HG03039 (cell line): Measurements from ENCODE around the gene RTN4RL1.

Experiments used
- ATAC-seq: cut with Tn5 transposase; IDR thresholded peaks from one replicate; pipeline ENCODE4 v1.9.1; 2021; ENCODE audit warnings: mild to moderate bottlenecking, moderate library complexity; ENCODE audit not compliant: unreplicated experiment

RTN4RL1 gene

DNA sequence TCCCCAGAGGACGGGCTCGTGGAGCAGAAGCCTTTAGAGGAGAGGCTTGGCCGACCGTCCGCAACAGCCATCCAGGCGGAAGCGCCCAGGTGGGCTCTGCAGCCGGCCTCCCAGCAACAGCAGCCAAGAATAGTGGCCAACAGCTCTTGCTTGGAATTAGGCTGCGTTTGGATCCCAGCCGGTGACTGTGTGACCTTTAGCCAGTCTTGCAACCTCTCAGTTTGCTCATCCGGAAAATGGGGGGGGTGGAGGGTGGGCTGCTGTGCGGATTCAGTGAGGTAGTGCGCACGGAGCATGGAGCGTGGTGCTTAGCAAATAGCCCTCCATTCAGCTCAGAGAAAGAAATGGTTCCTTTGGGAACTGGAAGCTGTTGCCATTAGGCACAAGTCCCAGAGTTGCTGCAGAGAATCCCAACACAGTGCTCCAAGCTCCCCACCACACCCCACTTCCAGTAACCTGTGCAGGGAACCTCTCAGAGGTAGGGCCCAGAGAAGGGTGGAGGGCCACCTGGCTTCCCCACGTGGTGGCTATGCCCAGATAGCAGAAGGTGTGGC, 46.7 kb downstream of the RTN4RL1 start:
- ATAC-seq: no peak

DNA sequence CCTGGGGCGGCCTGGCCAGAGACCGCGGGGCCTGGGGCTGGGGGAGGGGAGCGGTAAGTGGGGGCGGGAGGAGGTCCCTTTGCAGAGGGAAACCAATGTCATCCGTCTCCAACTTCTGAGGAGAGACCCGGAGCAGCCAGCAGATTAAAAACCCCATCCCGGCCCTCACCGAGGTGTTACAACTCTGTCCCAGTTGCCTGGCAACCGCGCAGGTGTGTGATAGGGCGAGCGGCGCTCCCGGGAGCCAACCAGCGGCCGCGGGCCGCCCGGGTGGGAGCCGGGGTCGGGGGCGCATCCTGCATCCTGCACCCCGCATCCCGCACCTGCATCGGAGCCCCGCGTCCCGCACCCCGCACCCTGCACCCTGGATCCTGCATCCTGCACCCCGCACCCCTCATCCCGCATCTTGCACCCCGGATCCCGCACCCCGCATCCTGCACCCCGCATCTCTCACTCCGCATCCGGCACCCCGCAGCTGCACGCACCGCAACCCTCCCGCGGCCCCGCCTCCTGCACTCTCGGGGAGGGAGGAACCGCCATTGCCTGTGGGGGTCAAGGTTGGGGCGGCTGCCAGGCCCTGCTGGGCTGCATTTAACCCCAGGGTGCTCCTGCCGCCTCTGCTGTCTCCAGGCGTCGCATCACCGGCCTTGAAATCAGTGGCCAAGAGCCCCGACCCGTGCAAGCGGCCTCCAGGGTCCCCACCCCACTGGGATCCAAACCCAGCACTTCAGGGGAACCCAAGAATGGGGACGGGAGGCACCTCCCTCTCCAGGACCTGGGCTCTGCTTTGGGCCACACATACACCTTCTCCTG, 47.3 kb downstream of the RTN4RL1 start:
- ATAC-seq: no peak

DNA sequence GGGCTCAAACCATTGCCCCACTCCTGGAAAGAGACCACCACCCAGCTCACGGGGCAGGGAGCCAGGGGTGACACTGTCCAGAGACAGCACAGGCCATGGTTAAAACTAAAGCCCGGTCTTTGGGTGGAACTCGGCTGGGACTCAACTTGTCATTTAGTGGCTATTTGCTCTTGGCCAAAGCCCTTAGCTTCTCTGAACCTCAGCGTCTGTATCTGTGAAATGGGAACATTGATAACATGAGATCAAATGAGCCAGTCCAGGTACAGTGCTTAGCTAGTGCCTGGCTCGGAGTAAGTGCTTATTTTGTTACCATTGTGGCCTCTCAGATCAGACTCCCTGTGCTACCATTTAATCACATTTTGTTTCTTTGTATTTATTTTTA, 48.5 kb downstream of the RTN4RL1 start:
- ATAC-seq: no peak

DNA sequence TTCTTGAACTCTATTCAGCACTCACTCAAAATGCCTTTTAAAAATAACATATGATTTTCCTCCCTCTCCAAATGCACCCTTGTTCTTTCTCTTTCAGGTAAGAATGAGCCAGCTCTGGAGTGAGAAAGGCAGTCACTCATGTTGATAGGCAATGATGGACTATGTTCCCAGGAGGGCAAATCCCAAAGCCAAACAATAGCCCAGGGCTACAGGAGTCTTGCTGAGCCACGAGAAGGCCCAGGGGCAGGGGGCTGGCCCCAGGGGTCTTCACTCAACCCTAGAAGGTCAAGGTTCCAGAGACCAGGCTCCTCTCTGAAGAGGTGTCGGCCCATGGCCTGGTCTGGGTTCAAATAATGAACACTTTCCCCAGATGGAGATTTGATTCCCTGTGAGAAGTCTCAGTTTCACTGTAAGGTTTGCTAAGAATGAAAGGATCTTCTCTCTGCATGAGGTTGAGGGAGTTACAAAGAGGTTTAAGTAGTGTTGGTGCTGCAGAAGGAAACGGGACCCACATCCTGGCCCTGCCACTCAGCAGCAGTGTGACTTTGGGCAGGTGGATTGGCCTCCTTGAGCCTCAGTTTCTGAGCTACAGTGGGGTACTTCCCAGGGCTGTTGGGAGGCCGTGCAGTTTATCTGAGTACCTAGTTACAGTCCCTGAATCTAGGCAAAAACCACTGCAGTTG, 49.0 kb downstream of the RTN4RL1 start:
- no peak for ATAC-seq

DNA sequence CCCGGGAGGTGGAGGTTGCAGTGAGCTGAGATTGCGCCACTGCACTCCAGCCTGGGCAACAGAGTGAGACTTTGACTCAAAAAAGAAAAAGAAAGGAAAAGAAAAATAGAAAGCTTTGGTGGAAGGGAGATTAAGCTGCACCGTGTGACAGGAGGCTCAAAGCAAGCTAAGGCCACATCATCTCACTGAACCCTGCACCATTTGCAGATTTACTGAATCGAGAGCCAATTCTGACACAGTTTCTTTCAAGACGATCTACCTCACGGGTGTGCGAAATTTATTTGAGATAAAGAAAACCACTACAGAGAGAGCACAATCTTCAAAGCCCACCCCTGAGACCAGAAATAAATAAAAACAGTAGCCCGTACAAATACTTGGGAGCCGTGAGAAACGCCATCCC, 49.6 kb downstream of the RTN4RL1 start:
- no peak for ATAC-seq

DNA sequence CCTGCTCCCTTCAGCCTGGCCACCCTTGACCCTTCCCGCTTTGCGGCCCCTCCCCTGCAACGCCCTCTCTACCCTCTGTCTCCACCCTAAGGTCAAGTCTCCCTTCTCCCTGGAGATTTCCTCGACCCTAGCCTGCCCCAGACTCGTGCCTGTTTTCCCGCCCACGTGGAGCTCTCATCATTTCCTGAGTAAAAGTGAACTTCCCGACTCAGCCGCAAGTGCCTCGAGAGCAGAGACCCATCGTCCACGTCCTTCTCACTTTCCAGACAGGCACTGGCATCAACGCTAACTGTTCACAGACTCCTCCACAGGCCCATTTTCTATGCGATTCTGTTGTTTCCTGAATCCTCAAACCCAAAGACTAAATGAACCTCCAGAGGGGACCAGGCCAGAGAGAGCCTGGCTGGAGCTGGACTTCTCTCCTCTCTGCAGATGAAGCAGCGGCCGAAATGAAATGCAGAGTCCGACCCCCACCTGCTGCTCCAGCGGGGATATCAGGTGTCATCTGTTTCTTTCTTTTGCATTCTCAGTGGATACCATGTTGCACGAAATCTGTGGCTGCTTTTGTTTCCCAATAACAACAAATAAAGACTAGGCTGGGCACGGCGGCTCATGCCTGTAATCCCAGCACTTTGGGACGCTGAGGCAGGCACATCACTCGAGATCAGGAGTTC, 52.5 kb downstream of the RTN4RL1 start:
- ATAC-seq: no peak

DNA sequence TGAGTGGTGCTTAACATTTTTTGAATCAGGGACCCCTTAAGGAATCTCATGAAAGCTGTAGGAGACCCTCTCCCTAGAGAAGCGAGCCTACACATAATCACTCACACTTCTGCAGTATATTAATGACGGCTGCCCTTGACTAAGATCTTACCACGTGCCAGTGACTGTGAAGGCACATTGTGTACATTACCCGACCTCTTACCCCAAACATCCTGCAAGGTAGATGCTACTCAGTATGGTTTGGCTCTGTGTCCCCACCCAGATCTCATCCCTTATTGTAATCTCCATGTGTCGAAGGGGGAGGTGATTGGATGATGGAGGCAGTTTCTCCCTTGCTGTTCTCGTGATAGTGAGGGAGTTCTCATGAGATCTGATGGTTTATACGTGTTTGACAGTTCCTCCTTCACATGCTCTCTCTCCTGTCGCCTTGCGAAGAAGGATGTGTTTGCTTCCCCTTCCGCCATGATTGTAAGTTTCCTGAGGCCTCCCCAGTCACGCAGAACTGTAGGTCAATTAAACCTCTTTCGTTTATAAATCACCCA, 54.2 kb downstream of the RTN4RL1 start:
- no peak for ATAC-seq

DNA sequence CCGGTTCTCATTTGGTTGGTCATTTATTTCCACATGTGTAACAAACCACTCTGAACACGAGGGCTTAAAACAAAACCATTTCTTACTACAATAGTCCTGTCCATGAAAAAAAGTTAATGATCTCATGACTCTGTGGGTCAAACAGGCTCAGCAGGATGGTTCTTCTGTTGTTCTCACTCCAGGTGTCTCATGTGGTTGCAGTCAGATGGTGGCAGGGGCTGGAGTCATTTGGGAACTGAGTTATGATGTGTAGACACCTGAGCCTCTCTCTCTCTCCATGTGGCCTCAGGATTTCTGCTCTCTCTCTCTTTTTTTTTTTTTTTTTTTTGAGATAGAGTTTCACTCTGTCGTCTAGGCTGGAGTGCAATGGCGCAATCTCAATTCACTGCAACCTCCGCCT, 55.4 kb downstream of the RTN4RL1 start:
- no peak for ATAC-seq

DNA sequence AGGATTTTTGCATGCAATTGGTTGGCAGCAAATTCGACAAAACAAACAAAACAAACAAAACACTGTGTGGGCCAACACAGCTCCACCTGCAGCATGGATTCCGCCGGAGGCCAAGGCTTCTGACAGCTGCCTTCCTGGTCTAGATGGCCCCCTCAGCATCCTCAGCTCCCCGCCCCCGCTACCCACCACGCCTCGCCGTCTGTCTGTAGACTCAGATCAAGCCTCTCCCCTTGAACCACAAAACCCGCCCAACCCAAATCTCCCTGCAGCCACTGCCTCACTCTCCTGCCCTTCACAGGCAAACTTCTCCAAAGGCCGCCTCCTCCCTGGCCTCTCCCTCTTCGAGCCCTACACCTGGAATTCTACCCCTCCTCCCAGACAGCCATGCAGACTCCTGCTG, 57.9 kb downstream of the RTN4RL1 start:
- no peak for ATAC-seq

DNA sequence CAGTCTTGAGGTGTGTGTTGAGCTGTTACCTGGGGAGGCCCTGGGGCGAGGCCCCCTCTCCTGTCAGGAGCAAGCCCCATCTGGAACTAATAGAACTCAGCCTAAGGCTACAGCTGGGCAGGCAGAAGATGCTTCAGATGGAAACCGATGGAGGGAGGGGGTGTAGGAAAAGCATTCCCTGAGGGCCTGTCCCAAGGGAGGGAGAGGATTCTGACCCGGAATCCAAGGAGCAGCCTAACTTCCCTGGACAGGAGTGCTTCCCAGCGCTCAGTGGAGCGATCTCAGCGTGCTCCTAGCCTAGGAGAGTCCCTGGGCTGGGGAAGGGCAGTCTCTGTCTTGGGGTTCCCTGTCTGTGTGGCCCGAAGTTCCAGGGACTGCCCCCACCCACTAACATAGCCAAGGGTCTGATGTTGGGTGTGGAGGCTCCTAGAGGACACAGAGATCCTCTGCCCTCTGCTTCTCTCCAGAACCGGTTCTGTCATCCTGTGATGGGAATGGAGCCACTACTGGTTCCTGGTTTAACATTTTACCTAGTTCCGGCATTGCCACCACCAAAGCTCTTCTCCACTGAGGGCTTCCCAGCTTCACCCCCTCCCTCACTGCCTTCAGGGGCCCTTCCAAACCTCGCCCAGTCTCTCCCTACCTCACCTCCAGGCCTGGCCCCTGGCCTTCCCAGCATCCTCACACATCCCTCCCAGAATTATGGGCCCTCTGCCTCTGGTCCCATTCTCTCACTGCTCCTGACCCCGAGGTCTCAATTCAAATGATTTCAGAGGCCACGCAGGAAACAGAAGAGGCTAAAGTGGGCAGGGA, 58.7 kb downstream of the RTN4RL1 start:
- ATAC-seq: no peak

DNA sequence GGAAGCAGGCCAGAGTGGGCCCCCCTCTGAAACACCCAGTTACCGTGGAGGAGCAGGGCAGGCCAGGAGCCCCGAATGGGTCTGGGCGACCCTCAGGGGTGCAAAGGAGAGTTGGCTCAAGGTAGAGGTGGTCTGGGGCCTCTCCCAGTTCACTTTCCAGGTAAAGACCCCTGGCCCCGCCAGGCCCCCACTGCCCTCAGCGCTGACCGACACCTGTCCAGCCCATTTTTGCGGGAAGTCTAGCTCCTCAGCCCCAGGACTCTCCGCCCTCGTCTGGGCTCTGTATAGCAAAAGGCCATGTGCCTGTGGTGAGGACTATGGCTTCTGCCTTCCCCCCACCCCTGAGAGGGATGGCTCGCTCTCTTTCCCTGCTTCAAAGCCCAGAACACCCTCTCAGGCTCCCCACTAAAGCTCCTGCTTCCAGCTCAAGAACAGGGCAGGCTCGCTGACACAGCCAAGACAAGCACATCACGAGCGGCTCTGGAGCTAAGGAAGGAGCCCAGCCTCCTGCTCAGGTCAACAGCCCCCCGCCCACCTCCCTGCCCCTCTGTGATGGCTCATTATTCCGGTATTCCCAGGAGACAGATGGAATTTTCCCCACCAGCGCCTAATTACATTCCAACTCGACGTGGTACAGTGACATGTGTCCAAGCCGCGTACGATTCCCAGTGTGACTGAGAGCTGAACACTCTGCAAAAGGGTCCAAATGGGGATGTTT, 59.4 kb downstream of the RTN4RL1 start:
- ATAC-seq: no peak

DNA sequence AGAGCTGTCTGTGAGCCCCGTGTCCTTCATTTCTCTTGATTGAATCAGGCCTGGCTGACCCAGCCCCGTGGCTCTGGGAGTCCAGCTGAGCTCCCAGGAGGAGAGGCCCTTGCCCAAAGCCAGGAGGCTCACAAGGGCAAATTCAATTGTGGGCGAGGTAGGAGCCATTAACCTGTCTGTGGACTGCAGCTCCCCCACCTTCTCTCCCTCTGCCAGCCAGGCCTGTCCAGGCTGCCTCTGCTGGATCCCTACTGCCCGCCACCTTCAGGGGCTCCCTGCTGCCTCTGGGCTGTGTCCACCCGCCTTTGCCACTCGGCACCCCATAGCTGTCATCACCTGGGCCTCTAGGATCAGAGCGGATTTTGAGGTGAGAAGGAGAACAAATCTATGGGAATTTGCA, 61.9 kb downstream of the RTN4RL1 start:
- no peak for ATAC-seq

DNA sequence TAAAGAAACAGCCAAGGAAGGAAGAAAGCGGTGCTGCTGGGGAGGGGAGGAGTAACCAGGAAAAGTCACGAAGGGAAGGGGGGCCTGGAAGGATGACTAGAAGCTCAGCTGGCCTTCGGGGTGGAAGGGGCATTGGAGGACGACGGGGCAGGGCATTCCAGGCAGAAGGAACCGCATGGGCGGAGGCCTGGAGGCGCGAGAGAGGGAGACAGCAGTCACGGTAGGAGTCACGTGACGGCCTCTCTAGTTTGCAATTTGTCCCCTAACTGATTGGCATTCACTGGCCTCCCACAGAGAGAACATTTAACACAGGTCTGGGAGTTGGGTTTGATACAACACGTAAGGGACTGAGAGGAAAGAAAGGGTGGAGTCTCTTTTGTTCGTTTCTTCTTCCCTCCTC, 63.9 kb downstream of the RTN4RL1 start:
- ATAC-seq: no peak

DNA sequence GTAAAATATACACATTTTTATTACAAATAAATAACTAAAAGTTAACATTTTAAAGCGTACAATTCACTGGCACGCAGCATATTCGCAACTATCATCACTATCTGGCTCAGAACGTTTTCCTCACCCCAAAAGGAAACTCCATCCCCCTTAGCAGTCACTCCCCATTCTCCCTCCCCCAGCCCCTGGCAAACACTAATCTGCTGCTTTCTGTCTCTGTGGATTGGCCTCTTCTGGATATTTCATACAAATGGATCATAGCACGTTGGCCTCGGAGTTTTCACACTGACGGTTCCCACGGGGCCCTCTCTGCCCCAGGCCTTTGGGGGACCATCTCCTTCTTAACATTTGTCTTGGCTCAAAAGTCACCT, 64.6 kb downstream of the RTN4RL1 start:
- ATAC-seq: no peak

DNA sequence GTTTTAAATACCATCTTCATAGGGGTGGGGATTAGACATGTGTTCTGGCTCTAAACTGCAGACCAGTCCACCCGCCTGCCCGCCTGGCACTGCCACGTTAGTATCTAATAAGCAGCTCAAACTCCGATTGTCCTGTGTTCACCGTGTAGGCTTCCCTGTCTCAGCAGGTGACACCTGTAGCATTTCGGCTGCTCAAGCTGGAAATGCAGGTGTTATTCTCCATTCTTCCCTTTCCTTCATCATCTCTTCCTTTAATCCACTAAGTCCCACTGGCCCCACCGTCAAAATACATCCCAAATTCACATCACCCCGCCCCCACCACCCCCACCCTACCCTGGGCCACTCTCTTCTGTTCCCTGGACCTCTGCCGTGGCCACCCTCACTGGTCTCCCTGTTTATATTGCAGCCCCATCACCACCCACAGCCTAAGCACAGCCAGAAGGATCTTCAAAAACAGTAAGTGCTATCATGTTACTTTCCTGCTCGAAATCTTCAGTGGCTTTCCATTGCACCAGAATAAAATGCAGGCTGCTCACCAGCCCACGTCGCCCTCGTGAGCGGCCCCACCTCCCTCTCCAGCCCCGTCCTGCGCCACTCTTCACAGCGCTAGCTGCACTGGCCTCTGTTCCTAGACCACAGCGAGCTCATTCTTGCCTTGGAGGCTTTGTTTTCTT, 65.1 kb downstream of the RTN4RL1 start:
- ATAC-seq: no peak

DNA sequence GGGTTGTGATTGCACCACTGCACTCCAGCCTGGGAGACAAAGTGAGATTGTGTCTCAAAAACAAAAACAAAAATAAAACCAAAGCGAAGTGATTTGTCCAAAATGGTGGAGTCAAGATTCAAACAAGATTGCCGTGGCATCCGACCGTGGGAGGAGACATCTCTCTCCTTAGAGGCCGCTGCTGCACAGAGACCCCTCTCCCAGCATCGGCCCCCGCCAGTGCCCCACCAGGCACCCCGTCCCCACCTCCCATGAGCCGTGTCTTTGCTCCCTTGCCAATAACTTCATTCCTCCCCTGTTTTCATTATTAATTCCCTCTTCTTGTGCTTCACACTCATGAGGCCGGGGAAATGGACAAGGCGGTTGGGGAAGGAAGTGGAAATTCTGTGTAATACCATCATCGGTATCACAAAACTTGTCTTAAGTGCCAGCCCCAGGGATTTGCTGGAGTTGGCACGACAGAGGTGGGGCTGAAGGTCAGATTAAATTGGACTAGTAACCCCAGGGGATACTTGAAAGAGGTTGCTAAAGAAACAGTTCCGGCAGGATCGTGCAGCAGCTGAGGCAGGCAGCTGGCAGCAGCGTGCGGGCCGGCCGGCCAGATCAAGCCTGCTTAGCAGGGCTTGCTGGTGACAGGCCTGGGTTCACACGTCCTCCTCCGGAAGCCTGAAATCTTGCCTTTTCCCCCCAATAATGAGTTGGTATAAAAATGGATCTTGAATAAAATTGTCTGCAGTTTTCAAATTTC, 66.8 kb downstream of the RTN4RL1 start:
- no peak for ATAC-seq

DNA sequence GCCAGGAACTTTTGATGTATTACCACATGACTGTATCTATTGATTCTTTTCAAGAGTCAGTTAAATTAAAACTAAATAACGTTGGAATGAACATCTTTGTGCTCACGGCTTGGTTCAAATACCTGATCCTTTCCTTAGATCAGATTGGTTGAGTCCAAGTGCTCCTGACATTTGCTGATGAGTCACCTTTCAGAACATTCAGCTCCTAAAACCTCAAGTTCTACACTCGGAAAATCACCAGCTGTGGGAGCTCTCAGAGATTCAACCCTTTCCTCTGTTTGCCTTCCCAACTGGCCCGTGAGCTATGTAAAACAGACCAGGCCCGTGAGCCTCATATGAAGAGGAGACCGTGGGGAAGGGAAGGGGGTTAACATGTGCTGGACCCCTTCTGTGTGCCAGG, 68.1 kb downstream of the RTN4RL1 start:
- ATAC-seq: no peak

DNA sequence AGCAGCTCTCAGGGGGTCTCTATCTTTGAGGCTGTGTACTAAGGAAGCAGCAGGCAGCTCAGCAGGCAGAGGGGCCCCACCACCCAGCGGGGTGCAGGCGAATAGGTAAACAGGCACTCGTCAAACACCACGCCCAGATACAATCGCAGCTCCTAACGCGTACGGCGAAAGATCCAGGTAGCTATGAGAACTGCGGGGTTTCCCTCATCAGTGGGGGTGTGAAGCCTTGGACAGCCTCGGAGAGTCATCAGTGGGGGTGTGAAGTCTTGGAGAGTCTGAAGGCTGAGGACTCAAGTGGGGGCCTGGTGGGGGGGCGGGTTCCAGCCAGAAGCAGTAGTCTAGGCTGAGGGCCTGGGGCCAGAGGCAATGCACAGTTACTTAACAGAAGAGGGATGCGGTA, 69.0 kb downstream of the RTN4RL1 start:
- ATAC-seq: no peak

DNA sequence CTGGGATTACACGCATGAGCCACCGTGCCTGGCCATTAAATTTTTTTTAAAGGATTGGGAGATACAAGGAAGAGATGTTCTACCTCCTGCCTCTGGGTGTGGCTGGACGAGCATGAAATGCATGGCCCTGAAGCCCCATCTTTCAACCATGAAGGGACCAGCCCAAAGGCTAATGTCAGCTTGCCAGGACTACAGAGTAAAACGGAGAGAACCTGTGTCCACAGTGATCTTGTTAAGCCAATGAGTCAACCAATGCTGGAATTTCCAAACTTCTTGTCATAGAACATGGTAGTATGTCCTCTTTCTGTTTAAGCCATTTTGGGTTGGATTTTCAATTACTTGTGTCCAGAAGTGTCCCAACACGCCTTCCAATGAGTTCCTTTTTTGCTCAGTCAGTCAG, 71.3 kb downstream of the RTN4RL1 start:
- ATAC-seq: no peak
